GM12892 (cell line): ENCODE measurements around the gene CXADR.

Experiments
- POLR2AphosphoS5 ChIP-seq: IDR thresholded peaks from 2 replicates; pipeline ENCODE4 v1.6.1; 2011; ENCODE audit warnings: low read depth, low read length, control low read depth
- TAF1 ChIP-seq: IDR thresholded peaks from 2 replicates; pipeline ENCODE4 v1.6.1; 2011; ENCODE audit warnings: low read depth, mild to moderate bottlenecking, control low read depth, low read length, borderline replicate concordance

DNA sequence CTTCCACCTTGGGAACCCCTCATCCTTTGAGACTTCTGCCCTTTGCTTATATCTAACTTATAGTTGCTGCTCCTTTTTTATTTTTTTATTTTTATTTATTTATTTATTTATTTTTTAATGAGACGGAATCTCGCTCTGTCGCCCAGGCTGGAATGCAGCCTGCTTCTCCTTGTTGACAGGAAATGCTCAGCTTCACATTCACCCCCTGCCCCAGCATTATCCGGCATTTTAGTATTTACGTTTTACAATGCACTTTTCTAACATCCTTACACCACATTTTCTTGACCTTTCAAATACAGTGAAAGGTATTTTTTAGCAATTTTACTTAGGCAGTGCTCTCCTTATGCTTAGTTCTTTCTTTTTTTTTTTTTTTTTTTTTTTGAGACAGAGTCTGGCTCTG lies 14.9 kb downstream of the CXADR start:
- TF ChIP-seq TAF1: no peak
- TF ChIP-seq POLR2AphosphoS5: no peak
